Measurements from ENCODE around the gene SCYL3.

- TF ChIP-seq CTCF (conservative IDR thresholded peaks at IDR 0.05; ENCODE audit: low read depth, low read length): no peak
- no peak for TF ChIP-seq EZH2phosphoT487 (IDR thresholded peaks at IDR 0.05; ENCODE audit: borderline replicate concordance, low read length)
- TF ChIP-seq EZH2 (IDR thresholded peaks at IDR 0.05; ENCODE audit: low read length, unreplicated experiment): no peak
These were observed 21.5 kb upstream of the SCYL3 start for GRCh38 chr1:169915150-169915549.
